Measurements from ENCODE around the gene FBXO42.

GRCh38 chr1:16375521-16376340 lies 23.5 kb upstream of the FBXO42 start:
- TF ChIP-seq, protein P1, sequence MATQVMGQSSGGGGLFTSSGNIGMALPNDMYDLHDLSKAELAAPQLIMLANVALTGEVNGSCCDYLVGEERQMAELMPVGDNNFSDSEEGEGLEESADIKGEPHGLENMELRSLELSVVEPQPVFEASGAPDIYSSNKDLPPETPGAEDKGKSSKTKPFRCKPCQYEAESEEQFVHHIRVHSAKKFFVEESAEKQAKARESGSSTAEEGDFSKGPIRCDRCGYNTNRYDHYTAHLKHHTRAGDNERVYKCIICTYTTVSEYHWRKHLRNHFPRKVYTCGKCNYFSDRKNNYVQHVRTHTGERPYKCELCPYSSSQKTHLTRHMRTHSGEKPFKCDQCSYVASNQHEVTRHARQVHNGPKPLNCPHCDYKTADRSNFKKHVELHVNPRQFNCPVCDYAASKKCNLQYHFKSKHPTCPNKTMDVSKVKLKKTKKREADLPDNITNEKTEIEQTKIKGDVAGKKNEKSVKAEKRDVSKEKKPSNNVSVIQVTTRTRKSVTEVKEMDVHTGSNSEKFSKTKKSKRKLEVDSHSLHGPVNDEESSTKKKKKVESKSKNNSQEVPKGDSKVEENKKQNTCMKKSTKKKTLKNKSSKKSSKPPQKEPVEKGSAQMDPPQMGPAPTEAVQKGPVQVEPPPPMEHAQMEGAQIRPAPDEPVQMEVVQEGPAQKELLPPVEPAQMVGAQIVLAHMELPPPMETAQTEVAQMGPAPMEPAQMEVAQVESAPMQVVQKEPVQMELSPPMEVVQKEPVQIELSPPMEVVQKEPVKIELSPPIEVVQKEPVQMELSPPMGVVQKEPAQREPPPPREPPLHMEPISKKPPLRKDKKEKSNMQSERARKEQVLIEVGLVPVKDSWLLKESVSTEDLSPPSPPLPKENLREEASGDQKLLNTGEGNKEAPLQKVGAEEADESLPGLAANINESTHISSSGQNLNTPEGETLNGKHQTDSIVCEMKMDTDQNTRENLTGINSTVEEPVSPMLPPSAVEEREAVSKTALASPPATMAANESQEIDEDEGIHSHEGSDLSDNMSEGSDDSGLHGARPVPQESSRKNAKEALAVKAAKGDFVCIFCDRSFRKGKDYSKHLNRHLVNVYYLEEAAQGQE (IDR thresholded peaks at IDR 0.05; ENCODE audit: low read depth): no peak
- no peak for TF ChIP-seq EP300 (IDR thresholded peaks at IDR 0.05; ENCODE audit: borderline replicate concordance)
- no peak for TF ChIP-seq TAF1 (IDR thresholded peaks at IDR 0.05; ENCODE audit: low read depth)
- TF ChIP-seq, protein P2, sequence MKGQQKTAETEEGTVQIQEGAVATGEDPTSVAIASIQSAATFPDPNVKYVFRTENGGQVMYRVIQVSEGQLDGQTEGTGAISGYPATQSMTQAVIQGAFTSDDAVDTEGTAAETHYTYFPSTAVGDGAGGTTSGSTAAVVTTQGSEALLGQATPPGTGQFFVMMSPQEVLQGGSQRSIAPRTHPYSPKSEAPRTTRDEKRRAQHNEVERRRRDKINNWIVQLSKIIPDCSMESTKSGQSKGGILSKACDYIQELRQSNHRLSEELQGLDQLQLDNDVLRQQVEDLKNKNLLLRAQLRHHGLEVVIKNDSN (IDR thresholded peaks at IDR 0.05): no peak
- no peak for TF ChIP-seq CEBPB (IDR thresholded peaks at IDR 0.05)
- no peak for TF ChIP-seq YY1 (IDR thresholded peaks at IDR 0.05; ENCODE audit: low read depth)
- no peak for TF ChIP-seq TCF12 (IDR thresholded peaks at IDR 0.05; ENCODE audit: low read depth)
- no peak for TF ChIP-seq NFIC (IDR thresholded peaks at IDR 0.05)

Data from Ishikawa (cell line).